ENCODE data around the gene ROR2. TPM values are rescaled to one million over a fixed set of nuclear protein-coding genes. Genes with fewer than 3 reads are reported as not detected.

ROR2 gene
- total and polyA plus RNA-seq, 2 of the 13 experiments (the other 11 are each of a cell fraction or from before 2014, with no cell fraction given) = not detected

GRCh38 chr9:91844190-91844589 is 105.8 kb downstream of the ROR2 start (continued):
- TF ChIP-seq AKNA (CRISPR knock-in tag; IDR thresholded peaks at IDR 0.05; ENCODE audit: borderline replicate concordance) (no peak), HDAC1 (CRISPR knock-in tag; IDR thresholded peaks at IDR 0.05) (no peak)

GRCh38 chr9:91843623-91844148 is 106.3 kb downstream of the ROR2 start:
- H3K4me3 ChIP-seq (replicated peaks in 1 of 3; ENCODE audit: insufficient read depth in 1 of 3, low read depth in 2 of 3, low read length in 3 of 3) = no peak overlapping the region
- no peaks in the 10 kb centered on the region for H3K4me1 ChIP-seq (ENCODE audit: insufficient read depth, low read length)
- ChIA-PET CTCF (ENCODE audit: low intra/inter-chr PET ratio, low total read pairs) (no interaction called here), POLR2A (no interaction called here)
- no peak for ATAC-seq
- TF ChIP-seq ZNF562 (CRISPR knock-in tag; IDR thresholded peaks at IDR 0.05; ENCODE audit: borderline replicate concordance) (no peak), ZFP36L2 (CRISPR knock-in tag; IDR thresholded peaks at IDR 0.05) (no peak), ZC3H13 (CRISPR knock-in tag; IDR thresholded peaks at IDR 0.05) (no peak), MTA1 (CRISPR knock-in tag; IDR thresholded peaks at IDR 0.05; ENCODE audit: borderline replicate concordance) (no peak), ZNF512B (CRISPR knock-in tag; IDR thresholded peaks at IDR 0.05; ENCODE audit: borderline replicate concordance) (no peak), ARNT (IDR thresholded peaks at IDR 0.05) (no peak), PAWR (CRISPR knock-in tag; IDR thresholded peaks at IDR 0.05; ENCODE audit: borderline replicate concordance) (no peak), HCFC1 (IDR thresholded peaks at IDR 0.05; ENCODE audit: low read depth, low read length) (no peak), ZNF251 (CRISPR knock-in tag; IDR thresholded peaks at IDR 0.05) (no peak), TEAD3 (CRISPR knock-in tag; optimal IDR thresholded peaks at IDR 0.05; ENCODE audit: borderline replicate concordance) (no peak), CSRNP1 (CRISPR knock-in tag; IDR thresholded peaks at IDR 0.05) (no peak), HNF4A (CRISPR knock-in tag; IDR thresholded peaks at IDR 0.05) (no peak)
- H2AFZ ChIP-seq (ENCODE audit: low read length) = no peak overlapping the region
- H3K9me3 ChIP-seq (ENCODE audit: low read length) = no peaks in the 10 kb centered on the region
- intact Hi-C loops (cut with micrococcal nuclease; ENCODE audit: unreplicated experiment) = no loop called here
- in situ Hi-C loops (cut with HindIII; ENCODE audit: extremely low pct_ligation_motif_present, low pct_unique_long_range_greater_than_20kb) = no loop called here
- no TSS peak for BruUV-seq (replicated peaks)
- H3K27ac ChIP-seq (ENCODE audit: extremely low read length, insufficient read depth, low read length) = no peak overlapping the region
- no peak for DNase-seq (ENCODE audit: low spot score)
- H4K20me1 ChIP-seq (ENCODE audit: insufficient read depth, low read length) = no peaks in the 10 kb centered on the region
- WGBS (ENCODE audit: low lambda C conversion rate) = 30% methylated on average over 15 of the region's 15 CpGs
- H3K9ac ChIP-seq (ENCODE audit: insufficient read depth, low read depth, low read length) = no peak overlapping the region
- no peaks in the 10 kb centered on the region for H3K36me3 ChIP-seq (replicated peaks in 1 of 2; ENCODE audit: control insufficient read depth in 1 of 2, insufficient read depth in 2 of 2, low read length in 2 of 2)
- no peaks in the 10 kb centered on the region for H3K79me2 ChIP-seq (ENCODE audit: insufficient read depth, low read length)
- peaks cover 2 to 71% of the 10 kb centered on the region in 2 experiments; a peak in 4 of 5 replicates for H3K27me3 ChIP-seq (ENCODE audit: control insufficient read depth in 1 of 2, insufficient read depth in 2 of 2, low read length in 2 of 2)
- no peak overlapping the region for H3K4me2 ChIP-seq (ENCODE audit: low read depth, low read length)
- FAIRE-seq = no peak
